ENCODE results near the gene HPSE2. TPM values are rescaled to one million over a fixed set of nuclear protein-coding genes. Genes with fewer than 3 reads are reported as not detected.
"Not testable (repeated sequence)": the region's sequence is repeated elsewhere in the genome, so short reads cannot be mapped to it uniquely, and the experiment has no call there.

HPSE2 gene
- total RNA-seq, 4 donors from 2014 or later = 1.1 TPM; not detected in 3

- intact Hi-C loops (cut with DNase I; ENCODE audit: low total_unique reads) = no loop called here
- in situ Hi-C loops (cut with MboI; ENCODE audit: low sequenced_read_pairs in 4 of 4) = no loop called here
- Histone ChIP-seq H3K27ac (no peak overlapping the region), H3K27me3 (no peaks in the 10 kb centered on the region), H3K4me3 (no peak overlapping the region), H3K36me3 (no peaks in the 10 kb centered on the region), H3K9me3 (no peaks in the 10 kb centered on the region), H3K4me1 (no peaks in the 10 kb centered on the region)
- ATAC-seq = no peak
- TF ChIP-seq POLR2A (IDR thresholded peaks at IDR 0.05) (no peak), CTCF (IDR thresholded peaks at IDR 0.05 in 4 of 5, conservative IDR thresholded peaks at IDR 0.05 in 1 of 5) (no peak)
- DNase-seq = no peak
Measured at GRCh38 chr10:98509745-98510144, 725.9 kb downstream of the HPSE2 start.

DNA sequence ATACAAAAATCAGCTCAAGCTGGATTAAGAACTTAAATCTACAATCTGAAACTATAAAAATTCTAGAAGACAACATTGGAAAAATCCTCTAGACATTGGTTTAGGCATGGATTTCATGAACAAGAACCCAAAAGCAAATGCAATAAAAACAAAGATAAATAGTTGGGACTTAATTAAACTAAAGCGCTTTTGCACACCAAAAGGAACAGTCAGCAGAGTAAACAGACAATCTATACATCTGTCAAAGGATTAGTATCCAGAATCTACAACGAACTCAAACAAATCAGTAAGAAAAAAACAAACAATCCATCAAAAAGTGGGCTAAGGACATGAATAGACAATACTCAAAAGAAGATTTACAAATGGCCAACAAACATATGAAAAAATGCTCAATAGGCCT is 733.1 kb downstream of the HPSE2 start:
- H3K27ac ChIP-seq; H3K4me3 ChIP-seq; intact Hi-C loops (cut with DNase I; ENCODE audit: low total_unique reads); H3K27me3 ChIP-seq; in situ Hi-C loops (cut with MboI; ENCODE audit: low sequenced_read_pairs in 4 of 4); H3K9me3 ChIP-seq; DNase-seq; H3K4me1 ChIP-seq; ATAC-seq; H3K36me3 ChIP-seq: not testable (repeated sequence)

- Histone ChIP-seq H3K4me1 (no peaks in the 10 kb centered on the region), H3K4me3 (no peak overlapping the region), H3K27me3 (no peaks in the 10 kb centered on the region), H3K27ac (no peak overlapping the region), H3K9me3 (peaks cover 0 to 5% (median 0%) of the 10 kb centered on the region in 3 donors), H3K36me3 (no peaks in the 10 kb centered on the region)
- TF ChIP-seq POLR2A (IDR thresholded peaks at IDR 0.05) (no peak), CTCF (IDR thresholded peaks at IDR 0.05 in 4 of 5, conservative IDR thresholded peaks at IDR 0.05 in 1 of 5) (no peak)
- intact Hi-C loops (cut with DNase I; ENCODE audit: low total_unique reads) = no loop called here
- no peak for ATAC-seq
- no peak for DNase-seq
- in situ Hi-C loops (cut with MboI; ENCODE audit: low sequenced_read_pairs in 4 of 4) = no loop called here
Measured at GRCh38 chr10:98492763-98493162, 742.9 kb downstream of the HPSE2 start.

DNA sequence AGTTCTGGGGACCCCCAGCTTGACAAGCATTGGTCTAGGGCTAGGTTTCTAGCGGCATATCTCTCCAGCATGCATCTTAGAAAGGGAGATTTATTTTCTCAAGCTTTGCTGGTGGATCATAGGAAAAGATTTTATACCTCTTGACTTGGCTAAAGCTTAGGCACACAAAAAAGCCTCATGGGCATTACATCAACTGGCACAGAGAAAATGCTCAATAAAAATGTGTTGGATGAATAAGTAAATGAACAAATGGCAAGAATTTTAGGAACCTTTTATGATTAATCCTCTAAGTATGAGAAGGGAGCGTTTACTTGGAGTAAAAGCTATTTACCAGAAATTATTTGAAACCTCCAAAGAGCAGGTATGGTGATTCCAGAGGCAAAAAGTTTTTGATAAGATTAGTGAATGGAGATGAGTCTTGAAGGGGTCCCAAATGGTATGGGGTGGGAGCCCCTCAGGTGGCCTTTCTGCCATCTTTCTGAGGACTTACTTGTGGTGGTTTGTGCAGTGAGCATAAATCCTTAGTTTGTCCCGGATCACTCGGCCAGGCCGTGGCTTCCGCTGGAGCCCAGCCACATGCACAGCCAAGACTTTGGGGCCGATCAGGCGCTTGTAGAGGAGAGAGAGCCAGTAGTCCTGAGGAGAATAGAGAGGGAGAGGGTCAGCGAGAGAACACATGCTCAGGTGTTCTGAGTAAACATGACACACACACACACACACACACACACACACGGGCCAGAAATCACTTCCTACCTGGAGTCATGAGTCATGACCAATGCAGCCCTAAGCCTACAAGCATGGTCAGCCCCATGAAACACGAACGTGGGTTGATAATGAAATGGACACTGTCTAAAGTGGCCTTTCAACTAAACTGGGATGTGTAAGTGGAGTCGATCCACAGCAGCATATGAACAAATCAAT is 745.8 kb downstream of the HPSE2 start:
- TF ChIP-seq CTCF (IDR thresholded peaks at IDR 0.05 in 4 of 5, conservative IDR thresholded peaks at IDR 0.05 in 1 of 5) (no peak), POLR2A (IDR thresholded peaks at IDR 0.05) (no peak)
- DNase-seq = peak in 1 of 2 donors; percentile 28
- ATAC-seq = peak in 1 of 2 donors; percentile 46
- H3K36me3 ChIP-seq = no peaks in the 10 kb centered on the region
- H3K4me1 ChIP-seq = no peaks in the 10 kb centered on the region
- intact Hi-C loops (cut with DNase I; ENCODE audit: low total_unique reads) (no loop called here), in situ Hi-C loops (cut with MboI; ENCODE audit: low sequenced_read_pairs in 4 of 4) (no loop called here)
- H3K9me3 ChIP-seq = no peaks in the 10 kb centered on the region
- no peak overlapping the region for H3K4me3 ChIP-seq
- H3K27ac ChIP-seq = peak overlapping the region in 1 of 4 donors; percentile 50
- H3K27me3 ChIP-seq = no peaks in the 10 kb centered on the region

DNA sequence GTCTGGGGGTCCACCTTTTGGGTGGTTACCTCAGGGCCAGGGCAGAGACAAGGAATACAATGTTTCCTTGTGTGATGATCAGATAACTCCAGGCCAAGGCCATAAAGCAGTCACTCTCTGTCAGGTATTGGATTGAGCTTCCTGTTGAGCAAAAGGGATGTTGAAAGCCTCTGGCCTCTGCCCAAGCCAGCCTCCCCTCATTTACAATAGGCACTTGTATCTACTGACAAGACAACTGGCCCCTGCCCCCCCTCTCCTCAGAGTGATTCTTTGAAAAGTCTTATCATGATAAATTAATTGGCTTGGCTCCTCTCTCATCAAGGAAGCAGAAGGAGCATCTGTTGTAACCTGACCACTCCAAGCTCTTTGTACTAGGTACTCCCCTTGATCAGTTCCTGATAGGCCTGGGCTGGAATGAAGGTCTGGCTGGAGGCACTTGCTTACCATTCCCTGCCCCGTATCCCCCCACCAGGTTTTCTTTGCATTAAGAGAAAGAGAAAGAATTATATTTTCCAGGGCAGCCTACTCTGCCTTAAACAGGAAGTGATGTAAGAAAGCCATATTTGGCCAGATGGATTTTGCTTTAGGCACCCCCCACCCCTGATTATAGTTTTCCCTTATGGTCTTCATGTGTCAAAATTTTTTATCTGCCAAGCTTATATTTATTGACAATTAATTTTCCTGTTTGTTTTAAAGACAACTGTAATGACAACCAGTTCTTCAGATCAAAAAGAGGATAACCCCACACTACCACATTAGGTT is 746.8 kb downstream of the HPSE2 start:
- intact Hi-C loops (cut with DNase I; ENCODE audit: low total_unique reads) = no loop called here
- H3K4me1 ChIP-seq = no peaks in the 10 kb centered on the region
- in situ Hi-C loops (cut with MboI; ENCODE audit: low sequenced_read_pairs in 4 of 4) = no loop called here

More for the DNA sequence above, 746.8 kb downstream of the HPSE2 start:
- no peak for TF ChIP-seq POLR2A (IDR thresholded peaks at IDR 0.05)
- TF ChIP-seq CTCF (IDR thresholded peaks at IDR 0.05 in 4 of 5, conservative IDR thresholded peaks at IDR 0.05 in 1 of 5) = no peak
- peak overlapping the region in 2 of 4 donors; percentile 37 to 50 for H3K27ac ChIP-seq
- DNase-seq (peak; percentile 7 to 59), ATAC-seq (peak in 1 of 2 donors; percentile 43)
- H3K9me3 ChIP-seq = no peaks in the 10 kb centered on the region
- no peaks in the 10 kb centered on the region for H3K36me3 ChIP-seq
- no peak overlapping the region for H3K4me3 ChIP-seq
- H3K27me3 ChIP-seq = no peaks in the 10 kb centered on the region

Measured in gastrocnemius medialis (tissue), 4 donors.